Measurements from ENCODE around the gene KLHDC8B. TPM values are rescaled to one million over a fixed set of nuclear protein-coding genes. Genes with fewer than 3 reads are reported as not detected.

Gene KLHDC8B
- total and polyA plus RNA-seq, 9 of the 15 experiments (the other 6 are each of a cell fraction or from before 2014, with no cell fraction given), result 6.9 to 34.8 (median 25.2) TPM

GRCh38 chr3:49173116-49173791, 1.9 kb downstream of the KLHDC8B start (continued):
- TF ChIP-seq VEZF1 (CRISPR knock-in tag; IDR thresholded peaks at IDR 0.05) (peak; percentile 35; the same call in 1 of the 2 replicates), MEF2A (IDR thresholded peaks at IDR 0.05; ENCODE audit: control insufficient read depth, low read depth, low read length) (peak; percentile 81), SMC3 (conservative IDR thresholded peaks at IDR 0.05; ENCODE audit: insufficient read depth, low read depth, low read length) (no peak)

GRCh38 chr3:49173792-49174170, 2.4 kb downstream of the KLHDC8B start:
- peaks cover 25% of the 10 kb centered on the region for H3K79me2 ChIP-seq (ENCODE audit: control insufficient read depth, insufficient read depth, low read length)
- no peak overlapping the region; the same call in 2 of the 3 replicates for H3K27ac ChIP-seq (ENCODE audit: extremely low read depth, low read depth, low read length)
- peak overlapping the region in 1 of 2 experiments; percentile 88; a peak in 1 of 4 replicates for H3K9ac ChIP-seq (ENCODE audit: insufficient read depth in 1 of 2, low read depth in 2 of 2, low read length in 2 of 2)
- intact Hi-C loops (cut with micrococcal nuclease), result loop anchor here (5.0 kb wide), 4 partner anchors 64 to 274 kb away; partner anchors contain the start of genes C3orf62 and USP4
- H2AFZ ChIP-seq (ENCODE audit: low read depth, low read length), result no peak overlapping the region
- H3K4me3 ChIP-seq, result no peak overlapping the region
- ChIA-PET POLR2A (interaction anchor here (0.6 kb wide), 1 partner anchor 1022 kb away, joined by 3 read pairs; no protein-coding TSS in a partner anchor), CTCF (ENCODE audit: low intra/inter-chr PET ratio) (no interaction called here)
- DNase-seq (ENCODE audit: extremely low read depth in 1 of 4, low spot score in 3 of 4) (peak in 1 of 4 experiments; percentile 31), ATAC-seq (no peak), FAIRE-seq (no peak)
- H3K27me3 ChIP-seq (ENCODE audit: control insufficient read depth in 2 of 2, insufficient read depth in 2 of 2, low read length in 2 of 2), result no peaks in the 10 kb centered on the region
- TF ChIP-seq PTBP1 (IDR thresholded peaks at IDR 0.05; ENCODE audit: low read depth, low read length) (no peak), RFX1 (IDR thresholded peaks at IDR 0.05) (peak; percentile 64), MECOM (CRISPR knock-in tag; IDR thresholded peaks at IDR 0.05) (no peak), MYNN (IDR thresholded peaks at IDR 0.05) (peak; percentile 26; the same call in 1 of the 2 replicates), MYNN (CRISPR knock-in tag; IDR thresholded peaks at IDR 0.05) (no peak)
- H4K20me1 ChIP-seq (replicated peaks; ENCODE audit: control insufficient read depth, insufficient read depth, low read length), result no peaks in the 10 kb centered on the region; the same call in 1 of the 2 replicates
- peak overlapping the region; percentile 84 for H3K4me2 ChIP-seq (ENCODE audit: insufficient read depth, low read length)
- H3K9me3 ChIP-seq (replicated peaks; ENCODE audit: control insufficient read depth, insufficient read depth, low read depth, low read length), result no peaks in the 10 kb centered on the region
- in situ Hi-C loops (cut with MboI), result loop anchor here (25.0 kb wide), 1 partner anchor 264 kb away; the partner anchor contains the start of gene NICN1
- BruUV-seq (replicated peaks), result no TSS peak
- H3K9me1 ChIP-seq (ENCODE audit: control insufficient read depth, insufficient read depth, low read length), result peaks cover 3% of the 10 kb centered on the region
- H3K4me1 ChIP-seq (replicated peaks in 1 of 2; ENCODE audit: control insufficient read depth in 2 of 2, insufficient read depth in 2 of 2, low read length in 2 of 2), result peaks cover 33 to 57% of the 10 kb centered on the region in 2 experiments
- H3K36me3 ChIP-seq (ENCODE audit: control insufficient read depth, insufficient read depth, low read length), result peaks cover 16% of the 10 kb centered on the region
- 52% methylated on average over 3 of the region's 4 CpGs for WGBS (ENCODE audit: insufficient coverage, low coverage, missing lambda C conversion rate)

Data from K562 (cell line).